WTC11 (cell line): ENCODE measurements around the gene KHDC4. TPM values are rescaled to one million over a fixed set of nuclear protein-coding genes. Genes with fewer than 3 reads are reported as not detected.

Experiments used
- ATAC-seq: fragments of 200-7000 bp; cut with Tn5 transposase; 2 replicates; pipeline ENCODE4 v1.10.0; 2021; ENCODE audit warnings: mild to moderate bottlenecking, moderate library complexity
- CTCF ChIA-PET: fragments of 300-600 bp; sonication (Branson Sonifier 250); formaldehyde crosslinking; loops from one replicate; lab custom pipeline; 2021; ENCODE audit warnings: antibody characterized with exemption; lab: Charles Lee
- POLR2A ChIA-PET: fragments of 350-600 bp; sonication (Branson Sonifier 250); formaldehyde crosslinking; loops from one replicate; lab custom pipeline; 2021; ENCODE audit warnings: antibody characterized with exemption; lab: Charles Lee
- DNase-seq: peaks from one replicate; pipeline ENCODE4 v3.0.0; 2021; ENCODE audit warnings: low spot score
- H3K27ac Mint-ChIP-seq: 2 replicates; pipeline ENCODE4 v1.8.0; 2021; ENCODE audit warnings: mixed read lengths
- H3K27me3 Mint-ChIP-seq: 2 replicates; pipeline ENCODE4 v1.8.0; 2021; ENCODE audit warnings: low read depth, mild to moderate bottlenecking, moderate library complexity, mixed read lengths
- H3K36me3 Mint-ChIP-seq: 2 replicates; pipeline ENCODE4 v1.8.0; 2021; ENCODE audit warnings: mixed read lengths
- H3K4me1 Mint-ChIP-seq: 2 replicates; pipeline ENCODE4 v1.8.0; 2022; ENCODE audit warnings: mixed read lengths
- H3K4me3 Mint-ChIP-seq: 2 replicates; pipeline ENCODE4 v1.8.0; 2021; ENCODE audit warnings: mild to moderate bottlenecking, moderate library complexity, mixed read lengths
- H3K9me3 Mint-ChIP-seq: 2 replicates; pipeline ENCODE4 v1.8.0; 2021; ENCODE audit warnings: mixed read lengths
- ATF1 ChIP-seq: sonication (generic); formaldehyde crosslinking; IDR thresholded peaks from 2 replicates; pipeline ENCODE4 v1.8.1; 2023; ENCODE audit warnings: mild to moderate bottlenecking, moderate library complexity, missing genetic modification reagents
- EMX1 ChIP-seq: fragments of 250-450 bp; sonication (Bioruptor Pico); IDR thresholded peaks from 2 replicates; pipeline ENCODE4 v1.8.0; 2021; ENCODE audit warnings: mild to moderate bottlenecking
- IRF2 ChIP-seq: sonication (generic); formaldehyde crosslinking; IDR thresholded peaks from 2 replicates; pipeline ENCODE4 v1.8.0; 2022; ENCODE audit warnings: low read depth, missing genetic modification reagents, borderline replicate concordance
- KAT7 ChIP-seq: sonication (generic); formaldehyde crosslinking; IDR thresholded peaks from 2 replicates; pipeline ENCODE4 v1.8.1; 2023; ENCODE audit warnings: missing genetic modification reagents, mild to moderate bottlenecking, borderline replicate concordance
- MYBL2 ChIP-seq: sonication (generic); formaldehyde crosslinking; IDR thresholded peaks from 2 replicates; pipeline ENCODE4 v1.8.1; 2023; ENCODE audit warnings: mild to moderate bottlenecking, moderate library complexity, missing genetic modification reagents
- PRRX2 ChIP-seq: fragments of 250-450 bp; sonication (Bioruptor Pico); IDR thresholded peaks from 2 replicates; pipeline ENCODE4 v1.8.0; 2021; ENCODE audit warnings: mild to moderate bottlenecking
- SMAD3 ChIP-seq: sonication (generic); formaldehyde crosslinking; IDR thresholded peaks from 2 replicates; pipeline ENCODE4 v1.8.0; 2022; ENCODE audit warnings: missing genetic modification reagents, mild to moderate bottlenecking, borderline replicate concordance
- ZNF219 ChIP-seq: sonication (generic); formaldehyde crosslinking; IDR thresholded peaks from 2 replicates; pipeline ENCODE4 v1.8.0; 2023; ENCODE audit warnings: missing genetic modification reagents, mild to moderate bottlenecking, borderline replicate concordance
- ZNF263 ChIP-seq: sonication (generic); formaldehyde crosslinking; IDR thresholded peaks from 2 replicates; pipeline ENCODE4 v1.8.1; 2022; ENCODE audit warnings: low read depth, mild to moderate bottlenecking, moderate library complexity, missing genetic modification reagents
- ZNF396 ChIP-seq: fragments of 250-450 bp; sonication (Bioruptor Pico); IDR thresholded peaks from 2 replicates; pipeline ENCODE4 v1.8.0; 2021; ENCODE audit warnings: mild to moderate bottlenecking, moderate library complexity, borderline replicate concordance
- total RNA-seq: library from RNA; stranded (reverse); gene quantifications from 3 replicates; pipeline ENCODE4 v1.2.3, GENCODE V29; 2021
- TF ChIP-seq, protein P1 (sequence below): sonication (generic); formaldehyde crosslinking; IDR thresholded peaks from 2 replicates; pipeline ENCODE4 v1.8.1; 2022; ENCODE audit warnings: low read depth, missing genetic modification reagents, borderline replicate concordance
- TF ChIP-seq, protein P2 (sequence below): sonication (generic); formaldehyde crosslinking; IDR thresholded peaks from 2 replicates; pipeline ENCODE4 v1.8.1; 2023; ENCODE audit warnings: mild to moderate bottlenecking, missing genetic modification reagents, moderate library complexity
- TF ChIP-seq, protein P3 (sequence below): sonication (generic); formaldehyde crosslinking; IDR thresholded peaks from 2 replicates; pipeline ENCODE4 v1.8.0; 2022; ENCODE audit warnings: mild to moderate bottlenecking, missing genetic modification reagents
- TF ChIP-seq, protein P4 (sequence below): sonication (generic); formaldehyde crosslinking; IDR thresholded peaks from 2 replicates; pipeline ENCODE4 v1.8.1; 2023; ENCODE audit warnings: mild to moderate bottlenecking, missing genetic modification reagents
- TF ChIP-seq, protein P5 (sequence below): sonication (generic); formaldehyde crosslinking; IDR thresholded peaks from 2 replicates; pipeline ENCODE4 v1.8.1; 2022; ENCODE audit warnings: mild to moderate bottlenecking, moderate library complexity, missing genetic modification reagents
- TF ChIP-seq, protein P6 (sequence below): sonication (generic); formaldehyde crosslinking; IDR thresholded peaks from 2 replicates; pipeline ENCODE4 v1.8.1; 2023; ENCODE audit warnings: mild to moderate bottlenecking, missing genetic modification reagents, moderate library complexity

The KHDC4 gene
- total RNA-seq, 1 experiment from 2014 or later: 64.4 TPM

DNA sequence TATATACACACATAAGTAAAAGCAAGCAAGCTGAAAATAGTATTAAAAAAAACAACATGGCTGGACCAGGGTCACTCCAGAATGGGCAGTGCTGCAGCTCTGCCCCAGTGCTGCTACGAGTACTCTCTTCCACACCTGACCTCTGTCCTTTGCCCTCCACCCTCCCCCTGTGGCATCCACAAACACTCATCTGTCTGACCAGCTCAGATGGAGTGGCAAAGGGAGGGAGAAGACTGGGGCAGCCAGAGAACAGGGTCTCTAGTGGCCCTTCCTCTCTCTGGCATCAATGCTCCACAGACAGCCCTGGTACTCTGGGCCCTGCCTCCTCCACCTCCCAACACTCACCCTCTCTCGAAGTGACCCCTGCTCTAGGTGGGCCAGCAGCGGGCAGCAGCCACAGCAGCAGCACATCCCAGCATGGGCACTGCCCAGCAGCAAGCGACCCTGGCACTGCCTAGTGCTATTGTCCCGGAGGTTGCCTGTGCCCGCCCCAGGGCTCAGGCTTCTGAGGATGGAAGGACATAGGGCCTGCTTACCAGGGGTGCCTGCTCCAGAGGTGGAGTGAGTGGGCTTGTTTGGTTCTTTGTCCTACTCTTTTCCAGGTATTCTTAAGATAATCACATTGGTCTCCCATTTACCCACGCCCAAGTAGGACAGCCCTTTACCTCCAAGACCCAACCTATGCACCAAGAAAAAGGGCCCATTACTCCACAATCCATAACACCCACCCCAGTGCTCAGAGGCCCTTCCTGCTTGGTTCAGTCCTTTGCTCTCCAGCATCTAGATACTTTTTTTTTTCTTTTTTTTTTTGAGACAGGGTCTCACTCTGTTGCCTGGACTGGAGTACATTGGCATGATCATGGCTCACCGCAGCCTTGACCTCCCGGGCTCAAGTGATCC, 37.9 kb upstream of the KHDC4 start:
- Mint-ChIP-seq H3K27me3 (no peaks in the 10 kb centered on the region), H3K27ac (peak overlapping the region; percentile 43), H3K36me3 (peaks cover 4% of the 10 kb centered on the region), H3K9me3 (no peaks in the 10 kb centered on the region), H3K4me3 (no peak overlapping the region), H3K4me1 (peaks cover 91% of the 10 kb centered on the region)
- CTCF ChIA-PET: interaction anchor here (0.7 to 3.0 kb wide), 2 partner anchors 12 to 30 kb away, joined by 3 to 20 read pairs; no protein-coding TSS in a partner anchor
- TF ChIP-seq ATF1: no peak
- no peak for TF ChIP-seq ZNF396 (CRISPR knock-in tag)
- no peak for TF ChIP-seq ZNF219
- TF ChIP-seq, protein P1, sequence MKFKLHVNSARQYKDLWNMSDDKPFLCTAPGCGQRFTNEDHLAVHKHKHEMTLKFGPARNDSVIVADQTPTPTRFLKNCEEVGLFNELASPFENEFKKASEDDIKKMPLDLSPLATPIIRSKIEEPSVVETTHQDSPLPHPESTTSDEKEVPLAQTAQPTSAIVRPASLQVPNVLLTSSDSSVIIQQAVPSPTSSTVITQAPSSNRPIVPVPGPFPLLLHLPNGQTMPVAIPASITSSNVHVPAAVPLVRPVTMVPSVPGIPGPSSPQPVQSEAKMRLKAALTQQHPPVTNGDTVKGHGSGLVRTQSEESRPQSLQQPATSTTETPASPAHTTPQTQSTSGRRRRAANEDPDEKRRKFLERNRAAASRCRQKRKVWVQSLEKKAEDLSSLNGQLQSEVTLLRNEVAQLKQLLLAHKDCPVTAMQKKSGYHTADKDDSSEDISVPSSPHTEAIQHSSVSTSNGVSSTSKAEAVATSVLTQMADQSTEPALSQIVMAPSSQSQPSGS (CRISPR knock-in tag): no peak
- TF ChIP-seq, protein P2, sequence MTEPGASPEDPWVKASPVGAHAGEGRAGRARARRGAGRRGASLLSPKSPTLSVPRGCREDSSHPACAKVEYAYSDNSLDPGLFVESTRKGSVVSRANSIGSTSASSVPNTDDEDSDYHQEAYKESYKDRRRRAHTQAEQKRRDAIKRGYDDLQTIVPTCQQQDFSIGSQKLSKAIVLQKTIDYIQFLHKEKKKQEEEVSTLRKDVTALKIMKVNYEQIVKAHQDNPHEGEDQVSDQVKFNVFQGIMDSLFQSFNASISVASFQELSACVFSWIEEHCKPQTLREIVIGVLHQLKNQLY (CRISPR knock-in tag): no peak
- no peak for TF ChIP-seq IRF2 (CRISPR knock-in tag)
- TF ChIP-seq, protein P3, sequence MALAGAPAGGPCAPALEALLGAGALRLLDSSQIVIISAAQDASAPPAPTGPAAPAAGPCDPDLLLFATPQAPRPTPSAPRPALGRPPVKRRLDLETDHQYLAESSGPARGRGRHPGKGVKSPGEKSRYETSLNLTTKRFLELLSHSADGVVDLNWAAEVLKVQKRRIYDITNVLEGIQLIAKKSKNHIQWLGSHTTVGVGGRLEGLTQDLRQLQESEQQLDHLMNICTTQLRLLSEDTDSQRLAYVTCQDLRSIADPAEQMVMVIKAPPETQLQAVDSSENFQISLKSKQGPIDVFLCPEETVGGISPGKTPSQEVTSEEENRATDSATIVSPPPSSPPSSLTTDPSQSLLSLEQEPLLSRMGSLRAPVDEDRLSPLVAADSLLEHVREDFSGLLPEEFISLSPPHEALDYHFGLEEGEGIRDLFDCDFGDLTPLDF: no peak
- no peak for ATAC-seq
- DNase-seq: no peak
- POLR2A ChIA-PET: no interaction called here

DNA sequence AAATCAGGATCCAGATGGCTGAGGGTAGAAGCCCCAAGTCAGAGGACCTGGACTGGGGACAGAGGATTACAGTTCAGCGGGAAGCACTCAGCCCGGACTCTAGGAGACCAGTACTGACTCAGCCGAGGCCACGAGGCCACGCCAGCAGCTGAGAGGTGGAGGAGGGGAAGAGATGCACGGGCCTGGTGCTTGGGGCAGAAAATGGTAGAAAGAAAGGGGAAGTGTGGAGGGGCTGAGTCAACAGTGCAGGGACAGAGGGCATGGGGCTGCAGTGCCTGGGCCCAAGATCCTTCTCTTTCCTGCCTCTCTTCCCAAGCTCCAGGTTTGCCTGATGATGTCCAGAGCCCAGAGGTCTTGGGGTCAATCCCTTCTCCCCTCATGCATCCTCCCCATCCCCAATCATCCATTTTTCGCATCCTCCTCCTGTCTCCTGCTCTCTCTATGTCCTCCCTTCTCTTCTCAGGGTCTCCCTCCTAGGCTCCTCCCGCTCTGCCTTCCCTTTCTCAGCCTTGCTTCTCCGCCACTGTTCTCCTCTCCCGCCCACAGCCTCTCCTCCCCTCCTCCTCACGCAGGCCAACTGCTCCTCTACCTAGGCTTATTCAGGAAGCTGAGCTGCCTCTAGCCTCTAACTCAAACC, 36.4 kb upstream of the KHDC4 start:
- TF ChIP-seq ZNF263 (CRISPR knock-in tag): peak; percentile 46; the same call in 1 of the 2 replicates
- no peak for TF ChIP-seq EMX1
- CTCF ChIA-PET: interaction anchor here (0.6 to 6.0 kb wide), 6 partner anchors 7 to 95 kb away, joined by 5 to 62 read pairs (median 23); partner anchors contain the start of genes ARHGEF2, LAMTOR2 and UBQLN4
- DNase-seq: no peak

DNA sequence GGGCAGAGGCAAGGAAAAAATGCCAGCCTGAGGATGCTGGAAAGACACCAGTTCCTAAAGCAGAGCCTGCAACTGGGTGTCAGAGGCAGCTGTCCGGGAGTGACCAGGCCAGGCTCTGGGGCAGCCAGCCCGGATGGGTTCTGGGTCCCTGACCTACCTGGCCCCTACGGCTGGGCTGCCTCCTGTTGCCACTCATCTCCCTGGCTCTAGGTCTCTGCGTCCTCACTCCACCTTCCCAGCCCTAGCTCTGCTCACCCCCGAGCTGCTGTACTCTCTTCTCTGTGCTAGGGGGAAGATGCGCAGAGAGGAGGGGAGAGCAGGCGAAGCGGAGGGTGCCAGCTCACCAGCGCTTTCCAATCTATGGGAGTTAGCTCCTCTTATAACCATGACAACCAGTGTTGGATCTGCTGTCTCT, 35.2 kb upstream of the KHDC4 start:
- ChIA-PET CTCF (interaction anchor here (0.6 to 6.0 kb wide), 7 partner anchors 8 to 104 kb away, joined by 3 to 62 read pairs (median 20); partner anchors contain the start of genes ARHGEF2, LAMTOR2 and UBQLN4), POLR2A (interaction anchor here (1.4 to 5.0 kb wide), 3 partner anchors 8 to 23 kb away, joined by 3 to 40 read pairs (median 31); partner anchors contain the start of gene ARHGEF2)
- TF ChIP-seq, protein P4, sequence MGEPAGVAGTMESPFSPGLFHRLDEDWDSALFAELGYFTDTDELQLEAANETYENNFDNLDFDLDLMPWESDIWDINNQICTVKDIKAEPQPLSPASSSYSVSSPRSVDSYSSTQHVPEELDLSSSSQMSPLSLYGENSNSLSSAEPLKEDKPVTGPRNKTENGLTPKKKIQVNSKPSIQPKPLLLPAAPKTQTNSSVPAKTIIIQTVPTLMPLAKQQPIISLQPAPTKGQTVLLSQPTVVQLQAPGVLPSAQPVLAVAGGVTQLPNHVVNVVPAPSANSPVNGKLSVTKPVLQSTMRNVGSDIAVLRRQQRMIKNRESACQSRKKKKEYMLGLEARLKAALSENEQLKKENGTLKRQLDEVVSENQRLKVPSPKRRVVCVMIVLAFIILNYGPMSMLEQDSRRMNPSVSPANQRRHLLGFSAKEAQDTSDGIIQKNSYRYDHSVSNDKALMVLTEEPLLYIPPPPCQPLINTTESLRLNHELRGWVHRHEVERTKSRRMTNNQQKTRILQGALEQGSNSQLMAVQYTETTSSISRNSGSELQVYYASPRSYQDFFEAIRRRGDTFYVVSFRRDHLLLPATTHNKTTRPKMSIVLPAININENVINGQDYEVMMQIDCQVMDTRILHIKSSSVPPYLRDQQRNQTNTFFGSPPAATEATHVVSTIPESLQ (CRISPR knock-in tag): no peak
- TF ChIP-seq SMAD3: no peak
- no peak for TF ChIP-seq MYBL2 (CRISPR knock-in tag)
- TF ChIP-seq, protein P5, sequence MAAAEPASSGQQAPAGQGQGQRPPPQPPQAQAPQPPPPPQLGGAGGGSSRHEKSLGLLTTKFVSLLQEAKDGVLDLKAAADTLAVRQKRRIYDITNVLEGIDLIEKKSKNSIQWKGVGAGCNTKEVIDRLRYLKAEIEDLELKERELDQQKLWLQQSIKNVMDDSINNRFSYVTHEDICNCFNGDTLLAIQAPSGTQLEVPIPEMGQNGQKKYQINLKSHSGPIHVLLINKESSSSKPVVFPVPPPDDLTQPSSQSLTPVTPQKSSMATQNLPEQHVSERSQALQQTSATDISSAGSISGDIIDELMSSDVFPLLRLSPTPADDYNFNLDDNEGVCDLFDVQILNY: no peak
- TF ChIP-seq PRRX2 (CRISPR knock-in tag): no peak
- TF ChIP-seq KAT7: no peak
- TF ChIP-seq, protein P6, sequence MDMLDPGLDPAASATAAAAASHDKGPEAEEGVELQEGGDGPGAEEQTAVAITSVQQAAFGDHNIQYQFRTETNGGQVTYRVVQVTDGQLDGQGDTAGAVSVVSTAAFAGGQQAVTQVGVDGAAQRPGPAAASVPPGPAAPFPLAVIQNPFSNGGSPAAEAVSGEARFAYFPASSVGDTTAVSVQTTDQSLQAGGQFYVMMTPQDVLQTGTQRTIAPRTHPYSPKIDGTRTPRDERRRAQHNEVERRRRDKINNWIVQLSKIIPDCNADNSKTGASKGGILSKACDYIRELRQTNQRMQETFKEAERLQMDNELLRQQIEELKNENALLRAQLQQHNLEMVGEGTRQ (CRISPR knock-in tag): no peak
- TF ChIP-seq, protein P1 (CRISPR knock-in tag): no peak
- TF ChIP-seq, protein P3: no peak
- no peak overlapping the region for H3K4me3 Mint-ChIP-seq
- DNase-seq (no peak), ATAC-seq (no peak)
- no peaks in the 10 kb centered on the region for H3K27me3 Mint-ChIP-seq
- H3K9me3 Mint-ChIP-seq: no peaks in the 10 kb centered on the region
- peaks cover 26% of the 10 kb centered on the region for H3K36me3 Mint-ChIP-seq
- H3K27ac Mint-ChIP-seq: peak overlapping the region; percentile 73; the same call in 1 of the 2 replicates
- H3K4me1 Mint-ChIP-seq: peaks cover 71% of the 10 kb centered on the region

More for the DNA sequence above, 36.4 kb upstream of the KHDC4 start:
- Mint-ChIP-seq H3K27ac (peak overlapping the region; percentile 73), H3K4me3 (no peak overlapping the region), H3K4me1 (peaks cover 84% of the 10 kb centered on the region), H3K36me3 (peaks cover 13% of the 10 kb centered on the region), H3K27me3 (no peaks in the 10 kb centered on the region), H3K9me3 (no peaks in the 10 kb centered on the region)
- POLR2A ChIA-PET: interaction anchor here (5.0 kb wide), 1 partner anchor 13 kb away, joined by 31 read pairs; no protein-coding TSS in a partner anchor
- ATAC-seq: peak; percentile 15
